ENCODE data around the gene RASA4B.
"Not testable (repeated sequence)": the region's sequence is repeated elsewhere in the genome, so short reads cannot be mapped to it uniquely, and the experiment has no call there.

RASA4B gene

DNA sequence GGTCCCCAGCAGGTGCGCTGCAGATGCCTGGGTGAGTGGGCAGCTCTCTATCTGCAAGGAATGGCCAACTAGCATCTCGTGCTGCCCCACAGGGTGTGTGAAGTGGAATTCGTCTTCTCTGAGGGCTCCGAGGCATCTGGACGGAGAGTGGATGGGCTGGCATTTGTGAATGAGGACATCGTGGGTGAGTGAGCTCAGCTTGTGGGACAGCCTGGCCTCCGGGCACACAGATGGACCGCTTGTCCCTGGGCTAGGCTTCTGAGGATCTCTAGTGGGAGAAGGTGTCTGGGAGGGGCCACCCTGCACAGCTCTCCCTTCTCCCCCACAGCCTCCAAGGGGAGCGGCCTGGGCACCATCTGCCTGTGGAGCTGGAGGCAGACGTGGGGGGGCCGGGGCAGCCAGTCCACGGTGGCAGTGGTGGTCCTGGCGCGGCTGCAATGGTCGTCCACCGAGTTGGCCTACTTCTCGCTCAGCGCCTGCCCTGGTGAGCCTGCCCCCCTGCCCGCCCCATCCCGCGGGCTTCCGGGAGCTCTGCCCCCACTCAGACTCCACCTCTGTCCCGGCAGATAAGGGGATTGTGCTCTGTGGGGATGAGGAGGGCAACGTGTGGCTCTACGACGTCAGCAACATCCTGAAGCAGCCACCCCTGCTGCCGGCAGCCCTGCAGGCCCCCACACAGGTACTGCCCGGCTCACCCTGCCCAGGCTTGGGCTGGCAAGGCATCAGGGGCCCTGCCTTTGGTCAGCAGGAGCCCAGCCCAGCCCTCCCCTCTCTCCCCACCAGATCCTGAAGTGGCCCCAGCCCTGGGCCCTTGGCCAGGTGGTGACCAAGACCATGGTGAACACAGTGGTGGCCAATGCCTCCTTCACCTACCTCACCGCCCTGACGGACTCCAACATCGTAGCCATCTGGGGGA, 45.2 kb downstream of the RASA4B start:
- DNase-seq: peak in 1 of 2 donors; percentile 17

DNA sequence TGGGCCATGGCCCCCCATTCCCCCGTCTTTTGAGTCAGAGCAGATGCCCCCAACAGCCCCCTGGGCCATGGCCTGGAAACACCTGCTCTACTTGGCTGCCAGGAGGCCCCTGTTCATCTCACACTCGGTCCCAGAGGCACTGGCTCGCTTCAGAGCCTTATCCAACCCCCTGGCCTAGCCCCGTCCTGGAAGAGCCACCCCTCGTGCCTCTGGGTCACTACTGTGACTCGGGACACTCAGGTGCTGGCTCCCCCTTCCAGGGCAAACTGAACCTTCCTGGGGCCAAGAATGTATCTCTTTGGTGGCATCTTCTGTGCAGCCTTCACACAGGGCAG, 45.8 kb downstream of the RASA4B start:
- peak in 1 of 2 donors; percentile 17 for DNase-seq

DNA sequence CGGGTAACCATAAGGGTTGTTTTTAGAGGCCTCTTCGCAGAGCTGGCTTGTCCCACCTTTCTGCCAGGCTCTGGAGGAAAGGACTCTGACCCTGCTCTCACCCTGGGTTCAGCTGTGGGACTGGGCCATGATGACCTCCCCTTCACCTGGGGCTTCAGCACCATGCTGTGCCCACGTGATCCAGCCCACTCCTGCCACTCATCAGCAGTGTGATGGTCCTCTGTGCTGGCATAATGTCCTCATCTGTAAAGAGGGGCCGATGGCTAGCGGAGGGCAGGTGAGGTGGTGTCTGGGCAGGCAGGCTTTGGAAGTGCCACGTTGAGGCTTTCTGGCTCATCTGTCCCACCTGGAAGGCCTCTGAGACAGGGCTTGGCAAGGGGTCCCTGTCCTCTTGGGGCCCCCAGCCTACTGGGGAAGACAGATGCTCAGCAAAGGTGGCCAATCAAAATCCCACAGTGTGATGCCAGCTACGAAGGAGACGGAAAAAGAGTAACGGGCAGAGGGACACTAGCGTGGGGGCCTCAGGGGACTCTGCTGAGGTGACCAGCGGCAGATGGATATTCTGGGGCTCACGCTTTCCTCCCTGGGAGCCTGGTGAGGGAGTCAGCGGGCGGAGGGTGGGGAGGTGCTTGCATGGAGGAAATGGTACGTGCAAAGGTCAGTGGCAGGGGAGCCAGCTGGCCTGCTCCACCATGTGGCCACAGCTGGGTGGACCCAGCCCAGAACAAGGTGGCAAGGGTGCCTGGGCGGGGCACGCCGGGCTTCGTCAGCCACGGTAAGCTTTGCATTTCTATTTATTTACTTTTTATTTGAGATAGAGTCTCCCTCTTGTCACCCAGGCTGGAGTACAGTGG, 47.4 kb downstream of the RASA4B start:
- DNase-seq: peak in 1 of 2 donors; percentile 13

DNA sequence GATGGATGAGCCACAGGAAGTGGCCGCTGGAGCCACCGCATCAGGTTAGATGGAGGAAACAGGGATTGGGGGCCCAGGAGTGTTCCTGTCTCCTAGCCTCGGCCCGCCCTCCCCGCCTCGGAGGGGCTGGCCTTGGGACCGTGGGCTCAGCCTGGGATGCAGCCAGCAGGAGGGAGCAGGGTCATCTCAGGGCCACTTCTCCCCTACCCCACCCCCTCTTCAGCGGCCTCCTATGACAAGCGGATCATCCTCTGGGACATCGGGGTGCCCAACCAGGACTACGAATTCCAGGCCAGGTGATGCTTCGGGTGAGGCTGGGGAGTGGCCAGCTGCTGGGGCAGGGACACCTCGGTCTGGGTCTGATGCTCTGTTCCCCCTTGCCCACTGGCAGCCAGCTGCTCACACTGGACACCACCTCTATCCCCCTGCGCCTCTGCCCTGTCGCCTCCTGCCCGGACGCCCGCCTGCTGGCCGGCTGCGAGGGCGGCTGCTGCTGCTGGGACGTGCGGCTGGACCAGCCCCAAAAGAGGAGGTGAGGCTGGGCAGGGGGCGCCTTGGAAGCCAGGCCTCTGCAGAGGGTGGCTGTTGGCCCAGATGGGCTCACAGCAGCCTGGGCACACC, 48.1 kb downstream of the RASA4B start:
- DNase-seq: no peak

DNA sequence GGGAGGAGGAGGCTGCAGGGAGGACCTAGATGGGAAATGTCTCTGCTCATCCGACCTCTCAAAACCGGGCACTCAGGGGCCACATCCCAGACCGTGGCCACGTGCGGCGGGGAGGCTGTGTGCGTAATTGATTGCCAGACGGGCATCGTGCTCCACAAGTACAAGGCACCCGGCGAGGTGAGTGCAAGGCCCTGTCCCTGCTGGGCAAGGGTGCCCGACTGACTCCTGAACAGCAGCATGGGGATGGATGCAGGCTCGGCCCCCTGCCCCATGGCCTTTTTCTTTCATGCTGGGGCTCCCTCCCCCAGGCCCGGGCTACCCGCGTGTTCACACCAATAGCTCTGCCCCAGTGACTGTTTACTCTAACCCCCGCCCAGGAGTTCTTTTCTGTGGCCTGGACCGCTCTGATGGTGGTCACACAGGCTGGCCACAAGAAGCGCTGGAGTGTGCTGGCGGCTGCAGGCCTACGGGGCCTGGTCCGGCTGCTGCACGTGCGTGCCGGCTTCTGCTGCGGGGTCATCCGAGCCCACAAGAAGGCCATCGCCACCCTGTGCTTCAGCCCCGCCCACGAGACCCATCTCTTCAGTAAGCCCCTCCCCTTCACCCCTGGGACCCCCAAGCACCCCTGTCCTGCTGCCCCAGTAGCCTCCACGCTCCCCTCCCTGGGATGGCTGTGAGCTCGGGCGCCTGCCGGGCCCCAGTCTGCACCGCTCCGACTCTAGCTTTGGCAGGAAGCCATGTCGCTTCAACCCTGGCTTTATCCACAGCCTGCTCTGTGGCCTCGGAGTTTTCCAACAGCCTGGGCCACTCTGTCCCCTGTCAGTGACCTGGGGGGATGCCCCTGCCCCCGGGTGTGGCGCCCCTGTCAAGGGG, 48.9 kb downstream of the RASA4B start:
- no peak for DNase-seq

DNA sequence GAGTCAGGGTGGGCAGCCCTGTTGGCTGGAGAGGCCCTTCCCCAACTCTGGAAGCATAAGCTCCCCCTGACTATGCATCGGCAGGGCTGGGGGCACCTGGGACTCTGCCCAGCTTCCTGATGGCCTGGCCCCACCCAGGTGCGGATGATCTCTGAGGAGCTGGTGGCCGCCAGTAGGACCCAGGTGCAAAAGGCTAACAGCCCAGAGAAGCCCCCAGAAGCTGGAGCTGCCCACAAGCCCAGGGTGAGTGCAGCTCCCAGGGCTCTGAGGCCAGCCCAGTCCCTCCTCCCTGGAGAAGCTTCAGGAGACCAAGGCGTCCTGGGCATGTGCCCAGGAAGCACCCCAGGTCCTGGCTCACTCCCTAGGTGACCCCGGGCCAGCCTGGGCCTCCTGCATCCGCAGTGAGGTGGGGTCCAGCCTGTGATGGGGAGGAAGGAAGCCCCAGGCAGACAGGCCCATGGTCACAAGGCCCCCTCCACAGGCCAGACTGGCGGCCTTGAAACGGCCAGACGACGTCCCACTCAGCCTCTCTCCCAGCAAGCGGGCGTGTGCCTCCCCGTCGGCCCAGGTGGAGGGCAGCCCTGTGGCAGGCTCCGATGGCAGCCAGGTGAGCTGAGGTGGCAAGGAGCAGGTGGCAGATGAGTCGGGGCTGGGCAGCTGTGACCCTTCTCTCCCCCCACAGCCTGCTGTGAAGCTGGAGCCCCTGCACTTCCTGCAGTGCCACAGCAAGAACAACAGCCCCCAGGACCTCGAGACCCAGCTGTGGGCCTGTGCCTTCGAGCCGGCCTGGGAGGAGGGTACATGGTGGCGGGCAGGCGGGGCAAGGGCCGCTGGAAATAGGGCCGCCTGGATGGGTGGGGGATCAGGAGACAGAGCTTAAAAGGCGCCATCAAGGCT, 49.7 kb downstream of the RASA4B start:
- no peak for DNase-seq

DNA sequence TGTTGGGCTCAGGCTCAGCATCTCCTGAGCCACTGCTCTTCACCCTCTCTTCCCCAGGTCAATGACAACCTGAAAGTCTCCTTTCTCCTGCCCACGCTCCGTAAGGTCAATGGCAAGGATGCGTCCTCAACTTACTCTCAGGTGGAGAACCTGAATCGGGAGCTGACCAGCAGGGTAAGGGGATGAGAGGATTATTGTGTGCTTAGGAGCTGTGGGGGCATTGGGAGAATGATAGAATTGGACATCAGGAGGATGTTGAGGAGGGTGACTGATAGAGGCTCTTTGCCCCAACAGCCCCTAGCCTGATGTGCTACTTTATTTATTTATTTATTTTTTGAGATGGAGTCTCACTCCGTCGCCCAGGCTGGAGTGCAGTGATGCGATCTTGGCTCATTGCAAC, 51.5 kb downstream of the RASA4B start:
- no peak for DNase-seq

DNA sequence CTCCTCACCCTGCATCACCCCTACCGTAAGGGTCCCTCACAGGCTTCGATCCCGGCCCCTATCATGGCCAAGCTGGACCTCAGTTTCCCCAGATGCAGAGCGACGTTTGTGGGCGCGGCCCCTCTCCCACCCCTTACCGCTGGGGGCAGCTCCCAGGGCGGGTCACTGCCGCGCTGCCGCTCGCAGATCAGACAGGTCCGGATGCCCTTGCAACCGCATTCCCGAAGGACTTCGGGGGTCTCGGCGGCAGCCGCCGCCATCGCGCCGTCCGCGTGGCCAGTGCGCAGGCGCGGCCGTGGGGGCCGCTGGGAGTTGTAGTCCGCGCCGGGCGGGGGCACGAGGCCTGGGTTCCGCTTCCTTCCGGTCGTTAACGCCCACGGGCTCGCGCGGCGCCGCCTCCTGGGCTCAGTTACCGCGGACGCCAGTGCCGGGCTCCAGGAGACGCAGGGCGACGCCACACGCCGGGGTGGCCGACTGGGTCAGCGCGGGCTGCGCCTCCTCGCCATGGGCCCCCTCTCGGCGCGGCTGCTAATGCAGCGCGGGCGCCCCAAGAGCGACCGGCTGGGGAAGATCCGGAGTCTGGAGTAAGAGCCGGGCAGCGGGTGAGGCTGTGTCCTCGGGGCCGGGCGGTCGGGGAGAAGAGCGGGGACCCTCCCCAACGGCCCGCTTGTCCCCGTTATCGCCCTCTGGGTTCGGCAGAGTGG, 52.8 kb downstream of the RASA4B start, which contains the start of the genes ALKBH4 and LRWD1:
ALKBH4 (minus strand) TSS at position 287 of the 704 bp plus-strand sequence; CDS start at position 260, 27 bp downstream.
LRWD1 (plus strand) TSS at position 408 of the 704 bp plus-strand sequence; CDS start at position 505, 97 bp downstream.
- DNase-seq: peak; percentile 97 to 98

DNA sequence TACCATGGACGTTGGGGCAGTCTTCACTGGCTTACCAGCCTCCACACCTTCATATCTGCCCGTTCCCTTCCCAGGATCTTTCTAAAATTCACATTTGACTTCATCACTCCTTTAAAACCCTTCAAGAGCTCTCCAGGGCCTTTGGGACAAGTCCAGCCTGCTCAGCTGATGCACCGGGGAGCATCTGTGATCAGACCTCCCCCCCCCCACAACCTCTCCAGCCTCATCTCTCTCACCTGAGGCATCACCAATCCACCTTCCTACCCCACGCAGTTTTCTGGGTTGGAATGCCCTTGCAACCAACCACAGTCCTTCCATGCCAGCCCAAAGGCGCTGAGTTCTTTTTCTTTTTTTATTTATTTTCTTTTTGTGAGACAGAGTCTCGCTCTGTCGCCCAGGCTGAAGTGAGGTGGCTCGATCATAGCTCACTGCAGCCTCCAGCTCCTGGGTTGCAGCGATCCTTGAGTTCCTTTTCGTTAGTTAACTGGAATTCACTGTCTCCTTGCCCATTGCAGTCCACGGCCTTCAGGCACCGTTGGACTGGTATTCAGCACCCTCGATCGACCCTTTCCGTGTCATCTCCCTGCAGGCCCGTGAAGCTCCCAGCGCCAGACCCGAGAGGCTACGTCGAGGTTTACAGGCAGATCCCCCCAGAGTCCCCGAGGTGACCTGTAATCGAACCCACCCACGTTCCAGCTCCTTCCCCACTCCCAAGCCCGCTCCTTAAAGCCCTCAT, 53.6 kb downstream of the RASA4B start:
- DNase-seq: no peak

DNA sequence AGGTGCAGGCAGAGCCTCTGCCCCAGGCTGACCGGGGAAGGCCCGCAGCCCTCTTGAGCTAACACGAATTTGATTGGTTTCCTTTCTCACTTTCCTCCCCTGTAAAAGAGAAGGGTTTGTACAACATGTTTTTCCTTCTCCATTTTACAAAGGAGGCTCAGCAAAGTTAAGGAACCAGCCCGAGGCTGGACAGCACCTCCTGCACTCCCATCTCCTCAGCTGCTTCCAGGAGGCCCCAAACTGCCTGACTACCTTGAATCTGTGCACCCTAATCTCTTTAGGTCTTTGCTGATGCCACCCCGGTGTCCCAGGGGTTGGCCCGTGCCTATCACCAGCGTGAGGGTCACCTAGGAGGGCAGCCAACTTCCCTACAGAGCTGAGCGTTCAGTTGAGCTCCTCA, 57.1 kb downstream of the RASA4B start:
- no peak for DNase-seq

DNA sequence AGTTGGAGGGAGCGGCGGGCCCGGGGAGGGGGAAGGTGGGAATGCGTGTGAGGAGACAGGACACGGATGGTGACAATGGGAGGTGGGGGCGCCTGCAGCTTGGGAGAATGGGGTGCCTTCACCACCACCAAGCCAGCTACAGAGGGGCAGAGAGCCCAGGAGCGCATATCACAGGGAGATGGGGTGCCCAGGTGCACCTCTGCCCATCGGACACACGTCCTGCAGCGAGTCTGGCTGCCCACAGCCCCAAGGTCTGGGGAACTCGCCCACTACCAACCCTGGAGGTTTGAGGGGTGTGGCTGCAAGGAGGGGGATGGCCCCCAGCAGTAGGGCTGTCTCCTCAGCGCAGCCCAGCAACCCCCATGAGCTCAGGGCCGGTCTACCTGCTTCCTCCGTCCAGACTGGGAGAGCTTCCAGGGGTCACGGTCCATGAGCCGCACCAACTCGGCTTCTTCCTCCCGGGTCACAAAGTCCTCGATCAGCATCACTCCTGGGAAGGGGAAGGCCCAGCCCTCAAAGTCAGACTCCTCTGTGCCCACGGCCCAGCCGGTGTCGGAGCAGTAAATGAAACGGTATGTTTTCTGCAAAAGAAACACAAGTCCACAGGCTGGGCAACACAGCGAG, 58.2 kb downstream of the RASA4B start:
- DNase-seq: no peak

DNA sequence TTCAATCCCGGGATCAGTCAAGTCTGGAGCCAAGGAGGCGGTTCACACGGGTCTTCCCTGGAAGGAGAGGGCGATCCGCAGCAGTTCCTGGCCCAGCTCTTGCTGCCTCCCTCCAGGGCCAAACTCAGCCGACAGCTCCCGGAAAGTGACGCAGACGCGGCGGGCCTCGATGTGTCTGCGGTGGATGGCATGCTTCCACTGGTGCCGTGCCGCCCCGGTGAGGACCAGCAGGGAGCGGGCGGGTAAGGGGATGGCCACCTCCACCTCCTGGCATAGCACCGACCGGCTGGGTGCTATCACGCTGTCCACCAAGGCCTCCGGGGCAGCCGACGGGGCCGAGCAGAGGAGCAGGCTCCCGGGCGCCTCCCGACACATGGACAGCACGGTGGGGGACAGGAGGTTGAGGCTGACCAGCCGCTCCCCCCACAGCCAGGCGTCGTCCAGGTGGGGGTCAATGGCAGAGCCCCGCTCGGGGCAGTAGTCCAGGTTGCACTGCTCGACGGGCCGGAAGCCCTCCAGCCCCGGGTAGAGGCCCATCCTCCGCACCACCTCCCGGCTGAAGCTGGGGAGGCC, 60.1 kb downstream of the RASA4B start:
- no peak for DNase-seq

DNA sequence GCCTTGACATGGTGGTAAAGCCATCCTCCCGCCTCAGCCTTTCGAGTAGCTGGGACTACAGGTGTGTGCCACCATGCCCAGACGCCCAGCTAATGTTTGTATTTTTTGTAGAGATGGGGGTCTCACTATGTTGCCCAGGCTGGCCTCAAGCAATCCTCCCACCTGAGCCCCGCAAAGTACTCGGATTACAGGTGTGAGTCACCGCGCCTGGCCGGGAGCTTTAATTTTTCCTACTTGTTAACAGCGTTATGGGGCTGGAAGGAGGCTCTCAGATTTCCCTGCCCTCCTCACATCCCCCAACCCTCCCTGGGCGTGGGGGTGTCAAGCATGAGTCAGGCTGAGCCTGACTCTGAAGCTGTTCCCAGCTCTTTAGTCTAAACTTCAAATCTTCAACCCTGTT, 61.2 kb downstream of the RASA4B start:
- DNase-seq: no peak

DNA sequence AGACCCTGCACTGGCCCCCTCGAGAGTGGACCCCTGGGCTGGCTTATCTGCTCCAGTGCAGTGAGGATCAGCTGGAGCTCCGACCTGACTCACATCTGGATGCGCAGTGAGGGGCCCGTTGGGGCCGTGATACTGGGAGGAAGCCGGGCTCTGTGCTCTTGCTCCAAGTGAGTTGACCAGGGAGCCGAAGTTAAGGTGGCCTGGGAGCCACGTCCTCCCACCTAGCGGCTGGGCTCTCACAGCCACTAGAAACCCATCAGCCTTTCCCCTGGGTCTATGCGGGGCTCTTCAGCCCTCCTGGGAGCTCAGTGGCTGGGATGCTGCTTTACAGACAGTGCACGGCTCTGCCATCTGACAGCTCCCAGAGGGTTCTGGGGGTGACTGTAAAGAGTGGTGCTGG, 62.0 kb downstream of the RASA4B start:
- DNase-seq: no peak

DNA sequence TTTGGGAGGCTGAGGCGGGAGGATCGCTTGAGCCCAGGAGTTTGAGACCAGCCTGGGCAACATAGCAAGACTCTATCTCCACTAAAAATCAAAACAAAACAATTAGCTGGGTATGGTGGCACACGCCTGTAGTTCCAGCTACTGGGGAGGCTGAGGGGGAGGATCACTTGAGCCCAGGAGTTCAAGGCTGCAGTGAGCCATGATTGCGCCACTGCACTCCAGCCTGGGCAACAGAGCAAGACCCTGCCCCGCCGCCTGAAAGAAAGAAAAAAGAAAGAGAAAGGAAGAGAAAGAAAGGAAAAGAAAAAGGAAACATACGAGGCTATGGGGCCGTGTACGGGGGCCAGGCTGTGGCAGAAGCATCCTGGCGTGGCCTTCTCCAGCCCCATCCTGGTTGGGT, 62.6 kb downstream of the RASA4B start:
- DNase-seq: not testable (repeated sequence)

DNA sequence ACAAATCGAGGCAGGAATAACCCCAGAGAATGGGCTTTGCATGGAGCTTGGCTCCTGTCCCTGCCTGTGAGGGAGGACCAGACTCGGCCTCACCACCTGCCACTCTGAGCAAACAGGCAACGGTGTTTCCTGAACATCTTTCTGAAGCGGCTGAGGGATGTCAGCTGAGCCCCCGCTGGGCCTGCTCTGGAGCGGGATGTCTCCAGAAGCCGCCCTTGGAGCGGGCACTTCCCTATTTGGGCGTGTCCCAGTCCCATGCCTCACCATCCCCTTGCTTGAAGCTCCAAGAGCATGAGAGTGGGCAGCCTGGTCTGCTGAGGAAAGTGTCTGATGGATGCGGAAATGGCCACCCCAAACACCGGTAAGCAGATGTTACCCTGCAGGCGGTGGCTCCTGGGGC, 63.1 kb downstream of the RASA4B start:
- DNase-seq: no peak

DNA sequence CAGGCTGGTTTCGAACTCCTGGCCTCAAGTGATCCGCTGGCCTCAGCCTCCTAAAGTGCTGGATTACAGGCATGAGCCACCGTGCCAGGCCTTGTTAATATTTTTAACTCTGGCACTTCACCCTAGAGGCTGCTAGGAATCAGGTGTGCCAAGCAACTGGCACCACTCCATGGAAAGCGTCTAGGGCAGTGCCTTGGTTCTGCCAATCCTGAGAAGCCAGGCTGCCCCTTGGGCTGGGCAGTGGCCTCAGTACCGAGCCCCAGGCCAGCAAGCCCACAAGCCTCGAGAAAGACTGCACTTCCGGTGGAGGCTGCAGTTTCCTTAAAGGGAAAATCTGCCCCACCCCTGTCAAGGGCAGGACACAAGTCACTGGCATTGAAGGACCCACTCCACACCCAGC, 64.3 kb downstream of the RASA4B start:
- no peak for DNase-seq

DNA sequence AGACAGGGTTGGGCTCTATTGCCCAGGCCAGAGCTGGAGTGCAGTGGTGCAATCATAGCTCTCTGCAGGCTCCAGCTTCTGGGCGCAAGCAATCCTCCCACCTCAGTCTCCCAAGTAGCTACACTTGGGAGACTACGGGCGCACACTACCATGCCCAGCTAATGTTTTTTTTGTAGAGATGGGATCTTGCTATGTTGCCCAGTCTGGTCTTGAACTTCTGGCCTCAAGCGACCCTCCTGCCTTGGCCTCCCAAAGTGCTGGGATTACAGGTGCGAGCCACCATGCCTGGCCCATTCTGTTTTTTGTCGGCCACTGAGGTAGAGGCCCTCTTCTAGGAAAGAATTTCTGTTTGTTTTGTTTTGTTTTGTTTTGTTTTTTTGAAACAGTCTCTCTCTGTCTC, 65.1 kb downstream of the RASA4B start:
- no peak for DNase-seq
